HG03060 (cell line): Measurements from ENCODE around the gene RNU1-3.
"Not testable (repeated sequence)": the region's sequence is repeated elsewhere in the genome, so short reads cannot be mapped to it uniquely, and the experiment has no call there.

ENCODE experiments used
- ATAC-seq: cut with Tn5 transposase; IDR thresholded peaks from one replicate; pipeline ENCODE4 v1.9.1; 2021; ENCODE audit warnings: low read depth, moderate number of reproducible peaks; ENCODE audit not compliant: unreplicated experiment

Gene RNU1-3

DNA sequence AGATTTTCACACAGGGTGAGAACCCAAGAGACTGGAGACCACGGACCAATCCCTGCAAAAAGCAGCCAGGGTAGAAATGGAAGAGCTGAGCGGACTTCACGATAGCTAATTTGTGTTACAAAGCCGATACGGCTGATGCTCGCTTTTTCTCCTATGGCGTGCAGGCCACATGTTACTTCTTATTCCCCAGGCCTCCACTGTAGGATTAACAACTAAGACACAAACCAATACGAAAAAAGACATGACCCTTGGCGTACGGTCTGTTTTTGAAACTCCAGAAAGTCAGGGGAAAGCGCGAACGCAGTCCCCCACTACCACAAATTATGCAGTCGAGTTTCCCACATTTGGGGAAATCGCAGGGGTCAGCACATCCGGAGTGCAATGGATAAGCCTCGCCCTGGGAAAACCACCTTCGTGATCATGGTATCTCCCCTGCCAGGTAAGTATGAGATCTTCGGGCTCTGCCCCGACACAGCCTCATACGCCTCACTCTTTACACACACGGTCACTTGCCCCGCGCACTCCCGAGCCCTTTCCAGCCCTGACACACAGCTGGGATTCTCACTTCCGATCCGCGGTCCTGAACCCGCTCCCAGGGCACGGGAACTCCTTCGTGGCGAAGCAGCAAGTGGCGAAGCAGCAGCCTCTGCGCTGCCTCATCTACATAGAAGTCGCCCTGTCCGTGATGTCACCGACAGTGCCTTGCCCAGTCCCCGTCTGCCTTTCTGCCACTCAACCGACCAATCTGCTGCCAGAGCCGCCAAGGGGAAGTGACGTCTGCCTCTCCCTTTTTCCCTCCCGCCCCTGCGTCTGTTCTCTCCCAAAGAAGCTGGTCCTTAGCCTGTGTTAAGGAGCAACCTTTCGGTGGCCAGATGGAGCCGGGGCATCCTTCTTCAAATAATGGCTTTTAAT lies at the start of gene RNU1-3:
Gene RNU1-3 (minus strand): TSS at position 447 of the 912 bp plus-strand sequence.
- peak; percentile 94 for ATAC-seq

DNA sequence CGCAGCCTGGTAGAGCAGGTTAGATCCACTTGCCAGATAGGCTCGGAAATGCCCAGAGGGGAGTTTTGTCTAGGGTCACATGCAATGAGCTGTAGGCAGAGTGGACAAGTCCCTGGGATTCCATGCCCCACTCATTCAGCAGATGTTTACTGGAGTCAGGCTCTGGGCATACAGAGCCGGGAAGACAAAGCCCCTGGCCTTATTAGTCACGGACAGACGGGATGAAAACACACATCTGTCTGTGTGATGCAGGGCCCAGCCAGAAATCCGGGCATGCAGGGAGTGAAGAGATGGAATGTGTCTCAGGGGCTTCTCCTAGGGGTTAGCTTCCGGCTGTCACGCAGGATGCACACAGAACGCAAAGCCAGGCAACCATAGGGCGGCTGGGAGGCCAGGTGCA lies 46.7 kb upstream of the RNU1-3 start:
- ATAC-seq: not testable (repeated sequence)

DNA sequence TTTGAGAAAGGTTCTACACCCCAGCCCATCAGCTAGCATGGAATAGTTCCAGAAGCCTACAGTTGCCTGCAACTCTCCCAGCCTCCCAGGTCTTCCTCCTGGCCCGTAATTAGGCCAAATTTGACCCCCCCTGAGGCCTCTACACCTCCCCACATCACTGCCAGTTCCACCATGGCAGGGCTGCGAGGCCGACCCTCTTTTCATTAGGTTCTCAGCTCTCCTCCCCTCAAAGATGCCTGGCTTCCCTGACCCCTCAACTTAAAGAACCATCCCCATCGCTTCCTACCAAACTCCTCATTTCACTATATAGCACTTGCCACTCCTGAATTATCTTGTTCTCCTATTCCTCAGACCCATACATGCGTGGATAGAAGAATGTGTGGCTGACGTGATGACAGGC lies 46.2 kb upstream of the RNU1-3 start:
- not testable (repeated sequence) for ATAC-seq

DNA sequence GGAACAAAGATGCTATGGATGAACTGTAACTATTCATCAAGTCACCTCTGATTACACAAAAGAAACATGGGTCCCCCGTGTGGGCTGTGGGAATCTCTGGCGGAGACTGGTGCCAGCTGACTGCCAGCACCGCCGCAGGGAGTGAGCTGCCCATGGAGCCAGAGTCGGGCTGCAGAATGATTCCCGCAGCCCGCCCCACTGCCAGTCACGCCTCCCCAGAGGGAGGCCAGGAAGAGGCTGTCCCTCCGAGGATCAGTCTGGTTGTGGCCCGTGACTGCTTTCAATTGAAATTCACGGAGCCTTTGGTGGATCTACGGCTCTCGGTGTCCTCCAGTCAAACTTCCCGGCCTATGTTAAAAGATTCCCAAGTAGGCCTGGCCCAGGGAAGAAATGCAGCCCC lies 45.8 kb upstream of the RNU1-3 start:
- ATAC-seq: not testable (repeated sequence)

- not testable (repeated sequence) for ATAC-seq
Measured at GRCh38 chr1:16712131-16712530, 45.4 kb upstream of the RNU1-3 start.

- not testable (repeated sequence) for ATAC-seq
Measured at GRCh38 chr1:16710618-16711017, 43.9 kb upstream of the RNU1-3 start.

- not testable (repeated sequence) for ATAC-seq
Measured at GRCh38 chr1:16709659-16710087, 42.9 kb upstream of the RNU1-3 start.

DNA sequence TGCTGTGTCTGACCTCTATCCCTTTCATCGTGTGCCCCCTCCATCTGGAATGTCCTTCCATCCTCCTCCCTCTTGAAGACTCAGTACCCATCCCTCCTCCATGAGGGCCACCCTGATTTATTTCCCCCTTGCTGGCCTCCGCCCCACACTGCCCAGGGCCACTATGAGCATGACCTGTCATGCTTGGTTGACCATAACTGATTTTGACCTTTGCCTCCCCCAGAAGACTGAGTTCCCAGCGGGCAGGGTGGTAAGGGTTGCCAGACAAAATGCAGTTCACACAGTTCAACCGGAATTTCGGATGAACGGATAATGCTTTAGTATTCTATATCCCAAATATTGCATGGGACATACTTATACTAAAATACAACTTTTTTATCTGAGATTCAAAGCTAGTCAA lies 42.0 kb upstream of the RNU1-3 start:
- ATAC-seq: not testable (repeated sequence)

GRCh38 chr1:16707130-16708093 lies 40.7 kb upstream of the RNU1-3 start:
- ATAC-seq: not testable (repeated sequence)

DNA sequence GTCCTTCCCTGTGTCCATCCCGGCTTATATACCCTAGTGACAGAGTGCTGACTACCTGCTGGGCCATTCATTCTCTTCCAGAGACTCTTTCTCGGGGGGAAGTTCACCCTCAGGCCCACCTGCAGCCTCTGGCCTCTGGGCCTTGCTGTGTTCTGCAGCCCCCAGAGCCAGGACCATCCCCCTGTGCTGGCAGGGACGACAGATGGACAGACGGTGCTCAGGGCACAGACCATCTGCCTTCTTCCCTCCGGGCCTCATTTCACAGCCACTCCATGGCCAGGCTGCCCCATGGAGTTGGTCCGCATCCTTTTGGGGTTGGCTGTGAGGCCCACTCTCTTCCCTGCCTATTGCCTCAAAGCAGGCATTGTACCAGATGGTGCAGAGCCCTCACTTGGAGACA lies 39.6 kb upstream of the RNU1-3 start:
- ATAC-seq: not testable (repeated sequence)

GRCh38 chr1:16704502-16705100 lies 37.9 kb upstream of the RNU1-3 start:
- ATAC-seq: not testable (repeated sequence)

DNA sequence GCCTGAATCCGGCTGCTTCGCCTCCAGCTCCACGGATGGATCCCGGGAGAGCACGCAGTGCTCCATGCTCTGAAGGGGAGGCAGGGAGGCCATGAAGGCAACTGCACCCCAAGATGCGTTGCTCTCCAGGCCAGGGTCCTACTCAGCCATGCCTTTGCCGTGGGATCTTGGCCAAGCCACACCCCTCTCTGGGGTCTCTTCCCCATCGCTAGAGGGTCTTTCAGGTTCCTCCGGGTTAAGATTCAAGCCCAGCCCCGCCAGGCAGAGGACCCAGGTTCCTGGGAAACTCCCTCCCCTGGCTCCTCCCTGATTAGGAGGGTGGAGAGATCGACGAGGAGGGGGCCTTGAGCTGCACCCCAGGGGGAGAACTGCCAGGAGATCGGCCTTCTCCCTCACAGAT lies 37.3 kb upstream of the RNU1-3 start:
- ATAC-seq: not testable (repeated sequence)

DNA sequence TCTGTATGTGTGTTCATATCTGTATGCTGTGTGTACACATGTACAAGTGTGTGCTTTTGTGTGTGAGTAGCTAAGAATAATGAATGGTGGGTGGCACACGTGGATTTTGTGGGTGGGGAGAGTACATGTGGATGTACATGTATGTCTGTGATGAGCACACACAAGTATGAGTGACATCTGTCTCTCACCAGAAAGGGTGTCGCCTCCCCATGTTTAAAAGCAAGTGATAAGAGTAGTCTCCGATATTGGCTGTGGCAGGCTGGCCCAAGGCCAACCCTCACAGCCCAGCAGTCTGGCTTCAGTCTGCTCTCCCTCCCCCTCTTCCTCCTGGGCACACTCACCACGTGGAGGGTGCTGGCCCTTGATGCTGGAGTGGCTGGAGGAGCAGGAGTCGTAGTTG lies 36.9 kb upstream of the RNU1-3 start:
- ATAC-seq: not testable (repeated sequence)

- not testable (repeated sequence) for ATAC-seq
Measured at GRCh38 chr1:16703141-16703540, 36.4 kb upstream of the RNU1-3 start.

DNA sequence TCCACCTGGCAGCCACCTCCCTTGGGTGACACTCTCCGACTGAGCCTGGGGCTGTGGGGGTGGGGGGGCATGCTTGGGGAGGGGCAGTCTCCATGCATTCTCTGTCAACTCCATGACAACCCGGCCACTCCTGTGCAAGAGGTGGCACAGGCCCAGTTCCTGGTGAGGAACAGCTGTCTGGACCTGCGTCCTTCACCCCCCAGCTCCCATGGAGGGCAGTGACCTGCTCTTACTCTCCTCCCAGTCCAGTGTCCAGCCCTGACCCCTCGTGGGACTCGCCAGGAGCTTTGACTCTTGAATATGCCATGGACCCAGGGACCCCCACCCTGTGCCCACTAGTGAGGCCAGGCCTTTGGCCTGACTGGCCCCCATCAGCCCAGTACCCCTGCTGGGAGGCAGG lies 35.5 kb upstream of the RNU1-3 start:
- ATAC-seq: not testable (repeated sequence)

DNA sequence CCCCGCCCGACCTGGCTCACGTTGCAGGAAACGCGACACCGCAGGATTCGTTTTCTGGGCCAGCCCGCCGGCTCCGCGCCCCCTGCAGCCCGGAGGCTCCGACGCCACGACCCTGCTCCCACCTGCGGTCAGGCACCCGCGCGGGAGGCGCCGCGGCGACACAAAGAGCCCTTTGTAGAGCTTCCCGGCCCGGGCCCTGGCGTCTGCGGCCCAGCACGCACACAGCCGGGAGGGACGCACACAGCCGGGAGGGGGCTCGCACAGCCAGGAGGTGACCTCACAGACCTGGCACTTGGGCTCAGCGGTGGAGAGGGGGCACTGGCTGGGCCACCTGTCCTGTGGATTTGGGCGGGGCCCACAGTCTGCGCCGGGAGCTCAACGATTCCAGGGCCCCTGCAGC lies 34.4 kb upstream of the RNU1-3 start:
- ATAC-seq: not testable (repeated sequence)

DNA sequence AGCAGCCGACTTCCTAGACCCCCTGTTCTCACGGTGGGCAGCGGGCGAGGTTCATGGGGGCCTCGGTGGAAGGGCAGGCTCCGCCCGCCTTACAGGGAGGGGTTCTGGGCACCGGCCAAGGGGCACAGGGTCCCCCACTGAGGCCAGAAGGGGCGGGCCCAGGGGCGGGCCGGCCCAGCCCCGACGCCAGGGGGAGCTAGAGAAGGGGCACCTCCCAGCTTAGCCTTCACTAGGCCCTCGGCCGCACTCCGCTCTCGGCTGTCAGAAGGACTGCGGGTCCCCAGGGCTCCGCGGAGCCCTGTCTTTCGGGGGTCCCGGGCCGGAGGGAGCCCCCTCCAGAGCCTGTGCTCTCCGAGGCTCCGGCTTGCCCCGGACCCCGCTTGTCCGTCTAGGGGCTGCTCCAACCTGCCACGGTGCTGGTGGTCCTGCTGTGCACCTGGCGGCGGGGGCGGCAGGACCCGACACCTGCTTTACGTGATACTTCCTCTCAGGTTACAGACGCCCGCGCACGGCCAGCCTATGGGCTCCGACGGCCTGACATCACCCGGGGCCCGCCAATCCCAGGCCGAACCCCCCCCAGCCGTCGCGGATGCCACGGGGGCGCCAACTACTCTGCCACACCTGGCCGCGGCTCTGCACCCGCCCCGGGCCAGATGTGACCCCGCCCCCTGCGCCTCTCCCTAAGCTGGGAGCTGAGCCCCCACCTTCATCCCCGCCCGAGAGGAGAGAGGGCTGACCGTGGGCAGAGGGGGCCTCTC lies 33.6 kb upstream of the RNU1-3 start:
- ATAC-seq: not testable (repeated sequence)

GRCh38 chr1:16699440-16699839 lies 32.7 kb upstream of the RNU1-3 start:
- not testable (repeated sequence) for ATAC-seq

DNA sequence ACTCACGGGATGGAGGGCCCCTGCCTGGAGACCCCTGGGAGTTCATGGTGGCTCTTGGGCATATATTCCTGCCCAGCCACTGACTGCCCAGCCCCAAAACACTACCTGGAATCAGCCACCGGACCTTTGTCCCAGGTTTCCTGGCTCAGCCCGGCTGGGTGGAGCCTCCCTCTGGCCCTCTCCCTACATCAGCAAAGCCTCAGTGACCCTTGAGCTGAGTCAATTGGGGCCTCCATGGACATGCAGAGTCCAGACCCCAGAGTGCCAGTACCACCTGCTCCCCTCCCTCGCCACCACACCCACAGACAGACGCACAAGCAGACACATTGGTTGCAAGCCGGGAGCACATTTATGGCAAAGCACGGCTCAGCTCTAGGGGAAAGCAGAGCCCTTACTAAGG lies 30.4 kb upstream of the RNU1-3 start:
- not testable (repeated sequence) for ATAC-seq
